Cardiac septum (tissue), 1 donor: ENCODE results near the gene BANP. TPM values are rescaled to one million over a fixed set of nuclear protein-coding genes. Genes with fewer than 3 reads are reported as not detected.
"Not testable (repeated sequence)": the region's sequence is repeated elsewhere in the genome, so short reads cannot be mapped to it uniquely, and the experiment has no call there.

ENCODE experiments used
- DNase-seq: peaks from one replicate; pipeline ENCODE4 v3.0.0-alpha.2; 2020; ENCODE audit warnings: low spot score
- intact Hi-C: fragments of 100-400 bp; cut with DNase I; formaldehyde crosslinking; loops from one replicate; pipeline ENCODE4 v1.14.0; 2022
- total RNA-seq: library from RNA; stranded (reverse); fragmentation: NEBNext Ultra II Directional; extraction: Animal tissue kit (Norgen Biotek cat#: 25700); gene quantifications from one replicate; pipeline ENCODE4 v1.2.1, GENCODE V29; 2021
- donor health status: DM: no; HTN: no; CAD: no.

BANP gene
- total RNA-seq, 1 donor from 2014 or later, result 18.4 TPM

DNA sequence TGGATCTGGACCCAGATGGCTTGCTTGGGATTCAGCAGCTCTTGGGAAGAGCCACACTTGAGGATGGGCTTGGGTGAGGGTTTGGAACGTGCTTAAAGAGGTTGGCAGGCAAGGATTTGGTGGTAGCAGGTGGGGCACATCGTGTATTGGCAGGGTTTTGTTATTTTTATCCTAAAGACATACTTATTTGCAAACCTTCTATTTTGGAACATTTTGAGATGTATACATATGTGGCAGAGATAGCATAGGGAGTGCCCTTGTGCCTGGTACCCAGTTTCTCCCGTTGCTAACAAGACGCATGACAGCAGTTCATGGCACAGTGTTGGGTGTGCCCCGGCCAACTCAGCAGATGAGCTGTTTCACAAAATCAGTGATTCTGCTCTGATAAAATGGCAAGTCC is 9.1 kb downstream of the BANP start:
- intact Hi-C loops, result no loop called here
- DNase-seq, result peak; percentile 10

DNA sequence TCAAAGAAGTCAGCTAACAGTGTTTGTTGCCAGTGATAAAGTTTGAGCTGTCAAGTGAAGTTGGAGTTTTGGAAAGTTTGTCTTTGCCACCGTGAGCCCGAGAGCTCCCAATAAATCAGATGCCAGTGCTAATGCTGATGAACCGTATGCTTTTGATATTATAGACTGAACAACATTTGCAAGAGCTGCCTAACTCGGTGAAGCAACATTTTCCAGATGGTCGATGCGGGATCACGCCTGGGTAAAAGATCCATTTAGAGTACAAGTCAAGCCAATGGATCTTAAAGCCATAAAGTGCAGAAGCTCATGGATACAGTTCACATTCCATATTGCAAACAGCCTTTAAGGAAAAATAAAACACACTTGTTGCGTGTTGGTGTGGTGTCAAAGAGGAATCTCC is 9.6 kb downstream of the BANP start:
- intact Hi-C loops, result no loop called here
- no peak for DNase-seq

DNA sequence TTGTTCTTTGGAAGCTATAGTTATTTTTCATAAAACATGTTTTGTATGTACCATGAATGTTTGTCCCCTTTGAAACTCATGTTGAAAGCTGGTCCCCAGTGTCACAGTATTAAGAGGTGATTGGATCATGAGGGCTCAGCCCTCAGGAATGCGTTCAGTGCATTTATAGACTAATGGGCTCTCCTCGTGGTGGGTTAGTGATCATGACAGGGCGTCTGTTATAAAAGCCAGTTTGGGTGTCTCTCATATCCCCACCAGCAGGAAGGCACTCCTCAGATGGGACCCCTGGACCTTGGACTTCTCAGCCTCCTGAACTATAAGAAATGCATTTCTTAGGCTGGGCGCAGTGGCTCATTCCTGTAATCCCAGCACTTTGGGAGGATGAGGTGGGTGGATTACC is 10.4 kb downstream of the BANP start:
- intact Hi-C loops, result no loop called here
- DNase-seq, result no peak

DNA sequence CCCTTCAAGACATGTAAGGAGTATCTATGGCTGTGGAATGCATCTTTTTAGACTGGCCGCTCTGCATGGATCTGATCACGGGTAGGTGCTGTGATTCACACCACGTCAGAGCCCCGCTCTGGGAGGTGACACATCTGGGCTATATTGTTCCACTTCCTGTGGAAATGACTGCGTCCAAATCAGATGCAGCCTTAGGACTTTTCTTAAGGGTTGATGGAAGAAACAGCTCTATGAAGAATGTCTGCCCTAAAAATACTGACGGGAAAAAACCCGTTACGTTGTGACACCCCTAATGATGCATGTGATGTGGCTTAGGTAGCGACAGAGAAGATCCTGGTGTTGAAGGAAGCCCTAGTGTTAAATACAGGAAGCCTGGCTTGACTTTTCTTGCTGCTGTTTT is 12.2 kb downstream of the BANP start:
- intact Hi-C loops, result no loop called here
- DNase-seq, result no peak

DNA sequence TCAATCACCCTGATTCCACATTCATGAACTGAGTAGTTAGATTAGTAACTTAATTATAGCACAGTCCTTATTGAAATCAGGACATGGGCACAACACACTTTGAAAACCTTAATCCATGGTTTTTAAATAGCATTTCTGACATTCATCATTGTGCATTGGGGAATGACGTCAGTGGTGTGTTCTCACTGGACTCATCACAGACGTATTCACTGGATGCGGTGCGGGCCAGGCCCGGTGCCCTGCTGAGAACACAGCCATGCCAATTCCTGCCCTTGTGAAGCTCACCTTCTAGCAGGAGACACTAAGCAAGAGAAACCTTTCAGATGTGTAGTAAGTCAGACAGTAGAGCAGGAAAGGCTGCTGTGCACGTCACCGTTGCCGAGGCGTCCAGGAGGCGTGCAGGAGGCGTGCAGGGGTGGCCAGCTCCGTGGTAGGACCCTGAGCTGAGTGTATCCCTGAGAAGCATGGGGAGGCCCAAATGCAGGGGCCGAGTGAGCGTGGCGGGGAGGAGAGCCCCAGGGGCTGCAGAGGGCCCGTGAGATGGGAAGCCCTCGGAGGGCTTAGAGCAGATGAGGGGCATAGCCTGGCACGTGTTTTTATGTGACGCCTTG is 12.9 kb downstream of the BANP start:
- intact Hi-C loops, result no loop called here
- DNase-seq, result no peak

DNA sequence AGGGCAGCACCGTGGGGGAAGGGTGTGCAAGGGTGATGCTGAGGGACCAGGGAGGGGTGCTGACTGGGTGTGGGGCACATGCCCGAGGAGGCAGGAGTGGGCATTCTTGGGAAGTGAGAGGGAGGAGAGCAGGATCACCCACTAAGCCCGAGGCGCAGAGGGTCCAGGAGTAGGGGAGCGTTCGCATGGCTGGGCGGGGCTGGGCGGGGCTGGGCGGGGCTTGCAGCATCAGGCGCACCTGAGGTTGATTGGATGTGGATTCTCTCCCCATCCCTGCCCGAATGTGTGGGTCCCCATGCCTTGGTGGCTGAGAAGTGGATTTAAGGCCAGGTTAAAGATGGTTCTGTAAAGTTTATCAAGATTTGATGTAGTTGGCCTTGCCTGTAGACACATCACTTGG is 14.2 kb downstream of the BANP start:
- no peak for DNase-seq
- intact Hi-C loops, result no loop called here

DNA sequence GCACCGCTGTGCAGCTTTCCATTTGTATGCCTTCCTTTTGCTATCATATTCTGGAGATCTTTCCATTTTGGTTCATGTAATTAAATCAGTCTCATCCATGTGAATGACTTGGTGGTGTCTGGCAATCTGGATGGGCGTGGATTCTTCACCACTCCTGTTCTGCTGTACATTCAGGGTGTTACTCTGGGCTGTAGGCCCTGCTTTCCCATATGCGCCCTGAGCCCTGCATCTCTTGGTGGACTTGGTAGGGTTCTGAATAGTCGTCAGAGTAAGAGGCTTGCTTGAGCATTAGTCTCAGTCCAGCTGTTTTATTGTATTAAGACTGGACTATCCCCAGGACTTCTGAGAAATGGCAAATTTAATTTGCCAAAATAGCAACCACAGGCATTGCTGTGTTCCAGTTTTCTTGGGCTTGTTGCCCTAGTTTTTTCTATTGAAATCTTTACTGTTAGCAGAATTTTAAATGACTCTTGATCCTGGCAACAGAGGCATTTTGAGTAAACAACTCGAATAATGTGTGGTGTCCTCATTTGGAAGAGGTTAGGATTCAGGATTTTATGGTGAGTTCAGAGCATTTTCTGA is 14.9 kb downstream of the BANP start:
- intact Hi-C loops, result no loop called here

DNA sequence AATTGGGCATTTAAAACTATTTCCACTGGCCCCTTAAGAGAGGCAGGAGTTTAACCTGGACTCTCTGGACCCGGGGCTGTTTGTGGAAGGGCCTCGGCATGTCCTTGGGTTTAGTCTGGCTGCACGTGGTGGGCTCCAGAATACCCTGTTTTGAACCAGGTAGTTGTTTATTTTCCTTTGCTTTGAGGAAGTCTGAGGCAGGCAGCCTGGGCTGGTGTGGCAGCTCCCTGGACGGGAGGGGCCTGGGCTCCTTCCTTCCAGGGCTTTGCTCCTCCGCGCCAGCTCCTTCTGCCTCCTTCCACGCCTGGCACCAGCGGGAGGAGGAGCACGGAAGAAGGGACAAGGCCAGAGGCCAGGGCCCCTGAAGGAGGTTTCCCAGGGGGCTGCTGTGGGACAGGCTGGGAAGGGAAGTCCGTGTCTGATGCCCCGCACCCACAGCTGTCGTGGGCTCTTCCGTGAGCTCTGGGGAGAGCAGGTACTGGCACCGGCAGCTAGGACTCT is 15.5 kb downstream of the BANP start:
- no peak for DNase-seq
- intact Hi-C loops, result no loop called here

More for the DNA sequence above, 14.9 kb downstream of the BANP start:
- DNase-seq, result no peak

DNA sequence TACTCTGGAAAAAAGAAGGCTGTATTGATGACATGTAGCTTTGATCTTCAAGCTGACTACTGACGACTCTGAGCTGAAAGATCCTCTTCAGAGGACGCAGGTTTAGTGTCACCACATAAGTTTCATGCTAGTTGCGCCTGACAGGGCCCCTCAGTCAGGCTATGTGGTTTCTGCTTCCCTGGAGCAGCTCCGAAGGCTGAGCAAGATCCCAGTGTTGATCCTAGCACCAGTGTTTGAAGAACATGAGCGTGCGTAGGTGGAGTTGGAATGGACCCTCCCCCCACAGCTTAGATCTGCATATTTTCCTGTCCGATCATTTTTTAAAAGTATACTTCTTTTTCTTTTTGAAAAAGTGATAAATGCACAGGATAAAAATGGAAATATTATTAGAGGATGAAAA is 17.3 kb downstream of the BANP start:
- intact Hi-C loops, result no loop called here

DNA sequence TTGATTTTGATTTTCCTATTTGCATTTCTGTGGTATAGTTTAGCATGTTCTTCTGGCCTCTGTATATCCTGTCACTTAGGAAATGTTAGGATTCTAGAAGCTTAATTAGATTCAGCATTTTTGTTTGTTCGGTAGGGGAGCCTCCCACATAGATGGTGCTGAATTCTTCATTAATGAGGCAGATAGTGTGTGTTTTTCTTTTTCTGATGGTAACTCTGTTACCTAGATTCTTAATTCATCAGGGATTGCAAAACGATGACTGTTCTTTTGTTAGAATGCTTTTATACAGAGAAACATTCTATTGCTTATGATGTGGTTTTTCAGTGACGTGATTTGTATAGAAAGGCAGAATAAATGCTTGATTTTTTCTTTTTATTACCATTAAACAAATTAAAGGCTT is 19.0 kb downstream of the BANP start:
- DNase-seq, result no peak
- intact Hi-C loops, result no loop called here

More for the DNA sequence above, 17.3 kb downstream of the BANP start:
- no peak for DNase-seq

DNA sequence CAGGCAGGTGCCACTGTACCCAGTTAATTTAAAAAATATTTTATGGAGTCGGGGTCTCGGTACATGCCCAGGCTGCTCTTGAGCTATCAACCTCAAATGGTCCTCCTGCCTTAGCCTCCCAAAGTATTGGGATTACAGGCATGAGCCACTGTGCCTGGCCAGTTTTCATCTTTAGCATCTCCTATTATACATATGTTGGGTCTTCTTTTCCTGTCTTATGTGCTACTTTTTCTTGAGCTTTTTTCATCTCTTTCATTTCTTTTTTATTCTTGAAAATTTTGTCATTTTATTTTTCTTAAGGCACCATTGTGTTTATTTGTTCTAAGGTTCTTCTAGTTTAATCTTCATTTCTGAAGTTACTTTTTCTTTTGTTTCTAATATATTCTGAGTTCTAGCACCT is 20.7 kb downstream of the BANP start:
- intact Hi-C loops, result no loop called here
- DNase-seq, result no peak

DNA sequence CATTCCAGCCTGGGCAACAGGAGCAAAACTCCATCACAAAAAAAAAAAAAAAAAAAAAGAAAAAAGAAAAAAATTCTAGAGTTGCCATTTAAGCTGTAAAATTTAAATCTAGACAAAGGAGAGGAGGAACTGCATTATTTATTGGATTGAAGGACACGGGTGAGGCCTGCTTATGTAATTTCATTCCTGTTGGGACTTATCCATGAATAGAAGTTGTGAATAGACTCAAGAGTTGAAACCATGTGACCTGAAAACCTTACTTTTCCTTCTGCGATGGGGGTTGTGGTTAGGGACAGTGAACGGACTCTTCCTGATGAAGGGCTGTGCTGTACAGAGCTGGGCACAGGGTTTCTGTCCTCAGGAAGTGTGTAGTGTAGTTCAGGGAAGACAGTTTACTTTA is 22.5 kb downstream of the BANP start:
- DNase-seq, result no peak
- intact Hi-C loops, result no loop called here

DNA sequence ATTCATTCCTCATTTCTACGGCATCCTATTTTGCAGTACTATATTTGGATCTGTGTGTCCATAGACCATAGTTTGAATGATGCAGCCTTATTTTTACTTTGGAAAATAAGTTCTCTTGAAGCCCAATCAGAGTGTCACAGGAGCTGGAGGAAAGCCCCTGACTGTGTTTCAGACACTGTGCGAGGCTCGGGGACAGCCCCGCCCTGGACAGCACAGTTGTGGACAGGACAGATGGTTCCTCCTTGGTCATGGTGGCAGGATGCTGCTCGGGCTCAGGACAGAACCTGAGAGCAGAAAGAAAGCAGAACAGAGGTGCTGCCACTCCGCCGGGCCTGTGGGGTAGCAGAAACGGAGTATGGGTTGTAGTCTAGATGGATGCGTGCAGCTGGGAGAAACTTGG is 22.9 kb downstream of the BANP start:
- intact Hi-C loops, result no loop called here
- no peak for DNase-seq

DNA sequence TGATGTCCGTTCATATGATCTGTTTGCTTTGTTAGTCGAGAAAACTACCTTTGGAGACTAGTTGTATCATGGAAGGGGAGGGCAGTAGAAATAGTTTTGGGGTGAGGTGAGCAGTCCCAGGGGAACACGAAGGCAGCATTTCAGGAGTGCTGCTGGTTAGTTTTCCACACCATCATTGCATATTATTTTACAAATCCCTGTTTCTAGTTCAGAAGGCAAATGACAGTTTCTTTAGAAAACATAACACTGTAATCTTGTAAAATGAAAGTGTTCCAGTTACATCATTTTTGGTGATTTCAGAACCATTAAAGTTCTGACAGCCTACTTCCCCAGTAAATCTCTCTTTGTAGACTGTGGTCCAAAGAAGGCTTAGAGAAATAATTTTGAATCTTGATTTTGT is 25.4 kb downstream of the BANP start:
- no peak for DNase-seq
- intact Hi-C loops, result no loop called here

DNA sequence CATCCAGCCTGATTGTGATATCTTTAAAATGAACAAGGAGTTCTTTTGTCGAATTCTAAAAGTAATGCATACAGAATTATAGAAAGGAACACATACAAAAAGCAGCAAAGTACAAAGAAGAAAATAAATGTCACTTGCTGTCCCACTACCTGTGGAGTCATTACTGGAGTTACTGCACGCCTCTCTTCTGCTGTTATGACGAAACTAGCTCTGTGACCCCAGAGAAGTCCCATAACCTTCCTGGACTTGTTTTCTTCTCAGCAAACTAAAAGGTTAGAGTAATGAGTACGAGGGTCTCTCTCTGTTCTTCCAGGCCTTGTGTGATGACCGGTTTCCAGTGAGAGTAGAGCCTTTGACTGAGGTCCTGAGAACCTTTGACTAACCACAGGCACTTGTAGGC is 26.9 kb downstream of the BANP start:
- intact Hi-C loops, result no loop called here

DNA sequence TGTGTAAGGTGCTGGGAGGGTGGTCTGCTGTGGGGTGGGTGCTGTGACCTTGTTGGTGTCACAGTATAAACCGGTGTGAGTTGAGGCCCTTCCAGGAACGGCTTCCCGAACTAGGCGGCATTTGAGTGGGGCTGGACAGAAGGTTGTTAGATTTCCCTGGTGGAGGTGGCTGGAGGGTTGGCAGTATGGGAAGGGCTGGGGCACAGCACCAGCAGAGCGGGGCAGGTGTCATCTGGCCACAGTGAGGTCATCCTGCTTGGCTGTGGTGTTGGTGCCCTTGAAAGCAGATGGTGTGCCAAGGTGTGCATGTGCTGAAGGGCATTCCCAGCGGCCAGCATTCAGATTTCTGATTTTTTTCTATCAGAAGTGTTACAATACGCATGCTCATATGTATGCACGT is 28.1 kb downstream of the BANP start:
- DNase-seq, result no peak
- intact Hi-C loops, result no loop called here

More for the DNA sequence above, 26.9 kb downstream of the BANP start:
- DNase-seq, result no peak

DNA sequence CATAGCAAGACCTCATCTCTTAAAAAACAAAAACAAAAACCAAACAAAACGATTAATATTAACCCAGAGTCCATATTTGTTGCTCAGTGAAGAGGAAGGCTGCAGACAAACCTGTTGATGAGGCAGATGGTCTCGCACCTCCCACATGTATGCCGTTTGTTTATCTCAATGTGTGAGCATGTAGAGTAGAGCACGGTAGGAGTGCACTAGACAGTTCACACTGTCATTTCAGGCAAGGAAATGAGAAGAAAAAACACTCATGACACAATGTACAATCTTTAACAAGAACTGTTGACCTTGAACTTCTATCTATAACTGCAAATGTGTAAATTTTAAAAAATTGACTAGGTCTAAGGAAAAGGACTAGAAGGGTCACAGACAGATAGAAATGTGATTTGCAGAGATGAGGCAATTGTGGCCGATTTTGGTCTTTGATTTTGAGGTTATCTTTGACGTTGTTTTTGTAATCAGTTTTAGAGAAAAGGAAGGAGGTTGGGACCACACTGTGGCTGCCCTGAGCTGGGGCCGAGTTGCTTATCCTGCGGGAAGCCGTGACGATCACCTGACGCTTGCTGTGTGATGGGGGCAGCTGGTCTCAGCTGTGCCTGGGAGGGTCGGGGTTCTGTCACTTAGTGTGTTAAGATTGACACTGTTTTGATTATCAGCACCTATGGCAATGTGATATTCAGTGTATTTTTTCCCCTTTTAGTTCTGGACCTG is 28.8 kb downstream of the BANP start:
- intact Hi-C loops, result loop anchor here (5.0 kb wide), 1 partner anchor 457 kb away; no protein-coding TSS in a partner anchor
- DNase-seq, result not testable (repeated sequence)

DNA sequence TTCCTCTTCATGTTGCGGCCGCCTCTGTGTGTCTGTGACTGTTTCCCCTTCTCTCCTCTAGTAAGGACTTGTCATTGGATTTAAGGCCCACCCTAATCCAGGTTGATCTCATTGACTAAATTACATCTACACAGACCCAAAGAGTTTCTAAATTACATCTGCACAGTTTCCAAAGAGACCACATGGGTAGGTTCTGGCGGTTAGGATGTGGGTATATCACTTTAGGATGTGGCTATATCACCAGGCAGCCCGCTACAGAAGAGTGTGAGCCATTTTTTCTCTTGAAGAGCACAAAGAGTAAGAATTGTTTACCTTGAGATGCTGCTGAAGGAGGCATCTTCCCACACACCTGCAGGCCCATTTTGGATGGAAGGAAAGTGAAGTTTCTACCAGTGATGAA is 30.1 kb downstream of the BANP start:
- DNase-seq, result not testable (repeated sequence)
- intact Hi-C loops, result loop anchor here (5.0 kb wide), 1 partner anchor 456 kb away; no protein-coding TSS in a partner anchor

DNA sequence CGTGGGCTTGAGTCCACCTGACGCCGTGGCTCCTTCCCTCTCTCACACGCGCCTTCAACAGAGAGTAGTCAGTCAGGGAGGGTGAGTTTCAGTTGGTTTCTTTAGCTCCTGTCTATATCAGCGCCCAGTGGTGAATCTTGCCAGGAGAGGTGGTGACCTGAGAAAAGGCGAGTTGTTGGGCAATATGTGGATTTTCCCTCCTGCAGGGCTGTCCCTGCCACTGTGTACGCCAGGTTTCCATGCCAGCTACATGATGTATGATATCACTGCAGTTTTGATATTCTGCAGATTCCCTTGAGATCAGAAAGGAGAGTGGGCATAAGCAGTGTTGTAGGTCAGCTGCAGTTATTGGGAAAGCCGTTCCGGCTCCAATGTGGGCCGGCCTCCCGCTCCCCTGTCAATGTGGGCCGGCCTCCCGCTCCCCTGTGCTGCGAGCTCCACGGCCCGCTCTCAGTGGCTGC is 31.4 kb downstream of the BANP start:
- intact Hi-C loops, result loop anchor here (5.0 kb wide), 1 partner anchor 455 kb away; no protein-coding TSS in a partner anchor
- no peak for DNase-seq

DNA sequence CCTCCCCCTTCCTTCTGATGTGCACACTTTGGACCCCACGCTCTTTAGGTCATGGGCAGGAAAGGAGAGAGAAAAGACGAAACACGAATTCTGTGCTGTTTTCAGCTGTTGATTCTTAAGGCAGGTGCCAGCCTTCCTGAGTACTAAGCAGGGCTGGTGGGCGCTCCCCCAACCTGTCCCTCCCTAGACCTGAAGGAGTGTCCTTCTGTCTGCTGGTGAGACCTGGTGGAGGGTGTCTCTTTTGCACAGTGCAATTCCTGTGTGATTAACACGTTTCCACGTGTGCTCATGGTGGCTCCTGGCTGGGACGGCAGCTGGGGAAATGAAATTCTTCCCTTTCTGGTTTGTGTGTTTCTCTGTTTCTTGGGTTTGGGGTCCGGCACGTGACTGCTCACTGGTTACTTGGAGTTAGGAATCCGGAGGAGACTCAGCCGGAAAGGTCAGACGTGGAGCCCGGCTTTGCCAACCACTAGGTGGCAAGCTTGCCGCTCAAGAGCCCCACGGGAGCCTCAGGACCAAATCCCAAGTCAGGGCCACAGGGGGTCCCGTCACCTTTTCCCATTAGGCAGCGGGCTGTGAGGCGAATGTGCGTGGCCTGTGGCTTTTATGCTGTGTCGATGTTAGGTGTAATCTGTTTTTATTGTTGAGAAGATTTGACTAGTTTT is 32.0 kb downstream of the BANP start:
- DNase-seq, result not testable (repeated sequence)
- intact Hi-C loops, result loop anchor here (5.0 kb wide), 1 partner anchor 454 kb away; no protein-coding TSS in a partner anchor
